Psoas muscle (tissue), 8 donors: ENCODE data around the gene TCF12. TPM values are rescaled to one million over a fixed set of nuclear protein-coding genes. Genes with fewer than 3 reads are reported as not detected.

Experiments used
- ATAC-seq, 4 donors: fragments of 200-7000 bp; cut with Tn5 transposase; one replicate each; pipeline ENCODE4 v1.9.1; 2020; ENCODE audit warnings: moderate library complexity in 3 of 4, mild to moderate bottlenecking in 2 of 4
- DNase-seq, 2 donors: peaks; one replicate each; pipeline ENCODE4 v3.0.0-alpha.2; 2020
- H3K27ac ChIP-seq: fragments of 200-600 bp; one replicate; pipeline ENCODE4 v1.8.0; 2022
- H3K27me3 ChIP-seq, 3 donors: fragments of 200-600 bp in 1 of 3; one replicate each; pipeline versions ENCODE4 v1.6.1 to v1.8.0; 2013 to 2022; ENCODE audit warnings: low read length in 2 of 3, mild to moderate bottlenecking in 2 of 3, moderate library complexity in 1 of 3; ENCODE audit not compliant: insufficient read depth in 3 of 3
- H3K36me3 ChIP-seq, 2 donors: fragments of 200-600 bp in 1 of 2; one replicate each; pipeline versions ENCODE4 v1.6.1 to v1.8.0; 2013 to 2022; ENCODE audit warnings: low read depth in 1 of 2, mild to moderate bottlenecking in 1 of 2, moderate library complexity in 1 of 2; ENCODE audit not compliant: insufficient read depth in 1 of 2
- H3K4me1 ChIP-seq: fragments of 200-600 bp; one replicate; pipeline ENCODE4 v1.8.0; 2022
- H3K4me3 ChIP-seq: fragments of 200-600 bp; one replicate; pipeline ENCODE4 v1.8.0; 2022; ENCODE audit warnings: mild to moderate bottlenecking
- H3K9me3 ChIP-seq: fragments of 200-600 bp; one replicate; pipeline ENCODE4 v1.8.0; 2022
- WGBS, 3 donors: extraction: QIAGEN DNeasy Blood & Tissue Kit; methylation state at CpG; one replicate each; pipeline versions ENCODE4 v1.1.6 to v1.1.7; 2013; 5-methylcytosine and 5-hydroxymethylcytosine counted together
- intact Hi-C, 2 donors: fragments of 100-400 bp; cut with DNase I; formaldehyde crosslinking; loops; one replicate each; pipeline versions ENCODE4 v1.11.0 to v1.14.2; 2022
- polyA plus RNA-seq, 3 donors: library from polyadenylated mRNA; stranded (reverse); fragments of 200-250 nt; gene quantifications; one replicate each; pipeline ENCODE4 v1.2.3, GENCODE V29; 2013
- total RNA-seq, 4 donors: library from RNA; stranded (reverse); fragmentation: NEBNext Ultra II Directional in 2 of 4; extraction: Animal tissue kit (Norgen Biotek cat#: 25700) in 2 of 4; gene quantifications; one replicate each; pipeline versions ENCODE4 v1.2.1 to v1.2.4, GENCODE V29; 2021 to 2023
- TF ChIP-seq, protein P1 (sequence below): fragments of 200-600 bp; IDR thresholded peaks from one replicate; pipeline ENCODE4 v1.8.0; 2022; ENCODE audit warnings: antibody characterized with exemption
- donor health status: healthy with polysubstance abuse.
- donor health status: DM: no; HTN: no; CAD: no; lungs with moderate emphysema.
- donor health status: Bipolar disorder and iron deficiency.
- donor health status: healthy.
- donor health status: DM: yes; HTN: yes; CAD: no.
- donor health status: DM: no; HTN: no; CAD: no.
- donor health status: DM: no; HTN: no; CAD: no.
- donor health status: DM: yes; HTN: yes; CAD: no.

TCF12 gene
- total and polyA plus RNA-seq, 7 donors = 10.5 to 53.1 (median 30.5) TPM

DNA sequence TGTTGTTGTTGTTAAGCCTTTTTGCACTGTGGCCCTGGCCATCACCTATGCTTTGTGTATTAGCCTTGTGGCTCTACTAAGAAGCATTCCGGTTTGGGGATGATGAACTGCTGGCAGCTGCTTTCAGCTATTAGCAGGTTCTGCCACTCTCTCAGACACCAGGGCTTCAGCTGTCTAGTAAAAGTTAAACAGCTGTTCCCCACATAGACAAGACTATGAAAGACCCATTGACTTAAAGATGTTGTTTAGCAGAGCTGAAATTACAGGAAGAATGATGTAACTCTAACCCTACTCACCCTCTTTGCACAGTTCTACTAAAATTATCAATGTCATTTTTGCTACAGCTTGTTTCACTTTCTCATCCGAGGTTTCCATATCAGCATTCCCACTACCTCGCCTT lies 326.7 kb downstream of the TCF12 start:
- H3K4me1 ChIP-seq = peaks cover 5% of the 10 kb centered on the region
- WGBS, 3 donors = 25 to 42% (median 25%) methylated on average over 3 of the region's 3 CpGs
- DNase-seq (no peak), ATAC-seq (no peak)
- H3K27ac ChIP-seq = no peak overlapping the region
- no peaks in the 10 kb centered on the region for H3K27me3 ChIP-seq
- H3K9me3 ChIP-seq = no peaks in the 10 kb centered on the region
- TF ChIP-seq, protein P1, sequence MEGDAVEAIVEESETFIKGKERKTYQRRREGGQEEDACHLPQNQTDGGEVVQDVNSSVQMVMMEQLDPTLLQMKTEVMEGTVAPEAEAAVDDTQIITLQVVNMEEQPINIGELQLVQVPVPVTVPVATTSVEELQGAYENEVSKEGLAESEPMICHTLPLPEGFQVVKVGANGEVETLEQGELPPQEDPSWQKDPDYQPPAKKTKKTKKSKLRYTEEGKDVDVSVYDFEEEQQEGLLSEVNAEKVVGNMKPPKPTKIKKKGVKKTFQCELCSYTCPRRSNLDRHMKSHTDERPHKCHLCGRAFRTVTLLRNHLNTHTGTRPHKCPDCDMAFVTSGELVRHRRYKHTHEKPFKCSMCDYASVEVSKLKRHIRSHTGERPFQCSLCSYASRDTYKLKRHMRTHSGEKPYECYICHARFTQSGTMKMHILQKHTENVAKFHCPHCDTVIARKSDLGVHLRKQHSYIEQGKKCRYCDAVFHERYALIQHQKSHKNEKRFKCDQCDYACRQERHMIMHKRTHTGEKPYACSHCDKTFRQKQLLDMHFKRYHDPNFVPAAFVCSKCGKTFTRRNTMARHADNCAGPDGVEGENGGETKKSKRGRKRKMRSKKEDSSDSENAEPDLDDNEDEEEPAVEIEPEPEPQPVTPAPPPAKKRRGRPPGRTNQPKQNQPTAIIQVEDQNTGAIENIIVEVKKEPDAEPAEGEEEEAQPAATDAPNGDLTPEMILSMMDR = no peak
- peaks cover 0 to 49% of the 10 kb centered on the region in 2 donors for H3K36me3 ChIP-seq
- H3K4me3 ChIP-seq = no peak overlapping the region
- intact Hi-C loops = no loop called here

DNA sequence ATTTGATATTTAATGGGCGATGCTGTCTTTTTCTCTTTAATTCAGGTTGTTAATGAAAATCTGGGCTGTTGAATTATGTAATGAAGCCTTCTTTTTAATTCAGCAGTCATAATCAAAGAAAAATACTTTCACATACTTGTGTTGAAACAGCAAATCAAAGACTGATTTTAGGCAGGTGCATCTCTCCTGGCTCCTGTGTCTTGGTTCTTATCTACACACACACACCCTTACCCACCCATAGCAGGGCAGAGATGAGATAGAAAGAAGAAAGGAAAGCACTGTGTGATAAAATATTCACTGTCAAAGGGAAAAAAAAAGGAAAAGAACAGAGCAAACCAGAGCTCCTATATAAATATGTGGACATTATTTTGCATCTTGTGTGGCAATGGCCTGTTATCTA lies 327.3 kb downstream of the TCF12 start:
- no peak overlapping the region for H3K27ac ChIP-seq
- peaks cover 0 to 49% of the 10 kb centered on the region in 2 donors for H3K36me3 ChIP-seq
- ATAC-seq = no peak

DNA sequence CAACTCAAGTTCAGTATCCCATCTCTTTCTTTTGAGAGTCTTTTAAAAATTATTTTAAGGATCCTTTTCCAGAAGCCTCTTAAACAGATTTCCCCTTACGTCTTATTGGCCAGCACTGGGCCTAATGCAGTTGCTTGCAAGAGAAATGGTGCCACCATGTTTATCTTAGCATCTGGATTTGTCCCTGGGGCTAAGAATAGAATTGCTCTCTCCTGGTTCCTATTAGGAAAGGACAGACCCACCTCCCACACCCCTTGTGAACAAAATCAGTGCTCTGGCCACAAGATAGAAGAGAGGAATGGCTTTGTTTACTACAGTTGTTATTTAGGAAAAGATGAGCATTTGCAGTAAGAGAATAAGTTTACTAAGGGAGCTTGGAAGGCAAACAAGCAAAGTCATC lies 329.6 kb downstream of the TCF12 start:
- TF ChIP-seq, protein P1 = no peak
- Histone ChIP-seq H3K9me3 (no peaks in the 10 kb centered on the region), H3K27ac (no peak overlapping the region), H3K4me1 (peaks cover 5% of the 10 kb centered on the region), H3K4me3 (no peak overlapping the region), H3K36me3 (peaks cover 2 to 53% of the 10 kb centered on the region in 2 donors), H3K27me3 (no peaks in the 10 kb centered on the region)
- DNase-seq (no peak), ATAC-seq (no peak)
- intact Hi-C loops = no loop called here
- WGBS, 3 donors = 41 to 97% (median 95%) methylated on average over 1 of the region's 1 CpG

More for the DNA sequence above, 327.3 kb downstream of the TCF12 start:
- no peaks in the 10 kb centered on the region for H3K9me3 ChIP-seq
- H3K4me1 ChIP-seq = peaks cover 5% of the 10 kb centered on the region
- WGBS, 3 donors = 87 to 96% (median 95%) methylated on average over 1 of the region's 1 CpG
- intact Hi-C loops = no loop called here
- DNase-seq = no peak
- TF ChIP-seq, protein P1 = no peak
- H3K4me3 ChIP-seq = no peak overlapping the region
- H3K27me3 ChIP-seq = no peaks in the 10 kb centered on the region

DNA sequence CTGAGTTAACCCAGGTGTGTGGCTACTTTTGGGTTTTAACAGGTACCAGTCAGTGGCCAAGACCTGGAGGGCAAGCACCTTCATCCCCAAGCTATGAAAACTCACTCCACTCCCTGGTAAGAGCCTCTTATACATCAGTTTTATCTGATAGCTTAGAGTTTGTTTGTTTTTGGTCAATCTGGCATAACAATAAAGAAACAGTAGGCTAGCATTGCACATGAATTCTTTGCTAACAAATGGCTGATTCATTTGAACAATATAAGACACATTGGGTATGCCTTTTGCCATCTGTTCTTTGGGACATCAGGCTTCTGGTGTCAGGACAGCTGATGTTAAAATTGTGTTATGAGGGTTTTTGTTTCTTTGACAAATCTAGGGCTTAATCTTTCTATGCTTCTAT lies 332.9 kb downstream of the TCF12 start:
- H3K9me3 ChIP-seq = no peaks in the 10 kb centered on the region
- DNase-seq = no peak
- TF ChIP-seq, protein P1 = no peak
- peaks cover 2 to 41% of the 10 kb centered on the region in 2 donors for H3K36me3 ChIP-seq
- no peaks in the 10 kb centered on the region for H3K4me1 ChIP-seq
- H3K27ac ChIP-seq = no peak overlapping the region
- no peak for ATAC-seq
- intact Hi-C loops = no loop called here
- no peaks in the 10 kb centered on the region for H3K27me3 ChIP-seq
- no peak overlapping the region for H3K4me3 ChIP-seq

DNA sequence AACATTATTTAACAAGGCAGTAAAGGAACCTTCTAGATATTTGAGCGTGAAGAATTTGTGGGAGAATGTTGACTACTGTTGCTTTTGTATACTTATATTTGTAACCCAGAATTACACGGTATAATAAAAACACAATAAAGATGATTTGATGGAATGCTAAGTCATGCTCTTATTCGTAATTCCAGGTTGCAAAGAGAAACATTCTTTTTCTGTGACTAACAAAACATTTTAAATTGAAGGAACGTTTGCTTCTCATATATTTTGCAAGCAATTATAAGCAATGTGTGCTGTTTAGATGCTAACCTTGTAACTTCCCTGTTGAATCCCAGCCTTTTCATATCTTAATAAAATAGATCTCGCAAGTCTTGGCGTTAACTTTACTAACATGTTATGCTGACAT lies 333.5 kb downstream of the TCF12 start:
- no peak for ATAC-seq
- intact Hi-C loops = no loop called here
- Histone ChIP-seq H3K27me3 (no peaks in the 10 kb centered on the region), H3K4me3 (no peak overlapping the region), H3K9me3 (no peaks in the 10 kb centered on the region), H3K36me3 (peaks cover 2 to 35% of the 10 kb centered on the region in 2 donors), H3K27ac (no peak overlapping the region), H3K4me1 (no peaks in the 10 kb centered on the region)
- no peak for DNase-seq
- 55 to 71% (median 62%) methylated on average over 6 of the region's 6 CpGs for WGBS, 3 donors
- TF ChIP-seq, protein P1 = no peak
